Vagina (tissue), 2 donors: ENCODE results near the gene KRT6C. TPM values are rescaled to one million over a fixed set of nuclear protein-coding genes. Genes with fewer than 3 reads are reported as not detected.

Source experiments
- DNase-seq, 2 donors: peaks; one replicate each; pipeline ENCODE4 v3.0.0-alpha.2; 2017; ENCODE audit errors: extremely low spot score in 2 of 2
- H3K27ac ChIP-seq: fragments of 200-600 bp; sonication (generic); one replicate; pipeline ENCODE4 v1.5.1; 2019
- H3K27me3 ChIP-seq: fragments of 200-600 bp; sonication (generic); one replicate; pipeline ENCODE4 v1.5.1; 2019
- H3K36me3 ChIP-seq, 2 donors: fragments of 200-600 bp; sonication (generic); one replicate each; pipeline ENCODE4 v1.5.1; 2017 to 2019
- H3K4me1 ChIP-seq: fragments of 200-600 bp; sonication (generic); one replicate; pipeline ENCODE4 v1.5.1; 2019
- H3K4me3 ChIP-seq, 2 donors: fragments of 200-600 bp; sonication (generic); 1 replicate in 1 of 2; 2 replicates in 1 of 2; pipeline ENCODE4 v1.5.1; 2016 to 2019
- H3K9me3 ChIP-seq: fragments of 200-600 bp; sonication (generic); one replicate; pipeline ENCODE4 v1.5.1; 2019
- CTCF ChIP-seq, 3 experiments: fragments of 450-650 bp in 2 of 3; fragments of 200-600 bp in 1 of 3; sonication (generic) in 1 of 3; IDR thresholded peaks; one replicate each; pipeline ENCODE4 v1.5.1; 2017 to 2019; ENCODE audit warnings: antibody characterized with exemption in 3 of 3, mild to moderate bottlenecking in 2 of 3, moderate library complexity in 2 of 3
- POLR2A ChIP-seq, 2 donors: fragments of 450-650 bp; IDR thresholded peaks; one replicate each; pipeline ENCODE4 v1.6.1; 2017; ENCODE audit warnings: antibody characterized with exemption in 2 of 2, mild to moderate bottlenecking in 2 of 2, moderate library complexity in 2 of 2
- POLR2AphosphoS5 ChIP-seq, 2 donors: sonication (generic); formaldehyde crosslinking; IDR thresholded peaks; one replicate each; pipeline ENCODE4 v1.9.0; 2017; ENCODE audit warnings: antibody characterized with exemption in 2 of 2, mild to moderate bottlenecking in 2 of 2, low read depth in 1 of 2; ENCODE audit not compliant: insufficient read depth in 1 of 2
- intact Hi-C: fragments of 100-400 bp; cut with DNase I; formaldehyde crosslinking; loops from one replicate; pipeline ENCODE4 v1.15.1; 2023
- total RNA-seq: library from RNA; depleted of rRNA; stranded (reverse); fragments of >200 nt; gene quantifications from one replicate; pipeline ENCODE4 v1.2.3, GENCODE V29; 2016

KRT6C gene
- total RNA-seq: 257 TPM

- H3K27ac ChIP-seq: no peak within 1 kb of the TSS
- DNase-seq: no peak
- no peak within 1 kb of the TSS for H3K4me3 ChIP-seq
- no peaks in the 10 kb centered on the region for H3K36me3 ChIP-seq
- intact Hi-C loops: no loop called here
- H3K9me3 ChIP-seq: no peaks in the 10 kb centered on the region
- H3K4me1 ChIP-seq: no peaks in the 10 kb centered on the region
- H3K27me3 ChIP-seq: no peaks in the 10 kb centered on the region
- TF ChIP-seq POLR2AphosphoS5 (IDR thresholded peaks at IDR 0.05; ENCODE audit: insufficient read depth in 1 of 2, low read depth in 1 of 2) (peak in 1 of 2 donors; percentile 63), POLR2A (IDR thresholded peaks at IDR 0.05) (no peak)
Observed at GRCh38 chr12:52473768-52474167, at the start of gene KRT6C. Gene KRT6C (minus strand): TSS chr12:52473805. CDS start chr12:52473737, 68 bp downstream.

GRCh38 chr12:52522346-52523011 is 48.9 kb upstream of the KRT6C start:
- H3K4me3 ChIP-seq: no peak overlapping the region

GRCh38 chr12:52521568-52522266 is 48.1 kb upstream of the KRT6C start:
- intact Hi-C loops: no loop called here
- DNase-seq: peak; percentile 81 to 95
- H3K4me3 ChIP-seq: no peak overlapping the region
- no peaks in the 10 kb centered on the region for H3K27me3 ChIP-seq
- TF ChIP-seq POLR2AphosphoS5 (IDR thresholded peaks at IDR 0.05; ENCODE audit: insufficient read depth in 1 of 2, low read depth in 1 of 2) (no peak), CTCF (IDR thresholded peaks at IDR 0.05) (no peak), POLR2A (IDR thresholded peaks at IDR 0.05) (no peak)
- H3K27ac ChIP-seq: peak overlapping the region; percentile 66
- peaks cover 24% of the 10 kb centered on the region for H3K4me1 ChIP-seq
- H3K36me3 ChIP-seq: no peaks in the 10 kb centered on the region
- no peaks in the 10 kb centered on the region for H3K9me3 ChIP-seq

More at GRCh38 chr12:52522346-52523011, 48.9 kb upstream of the KRT6C start:
- no peak for TF ChIP-seq CTCF (IDR thresholded peaks at IDR 0.05)
- peak; percentile 19 to 30 for TF ChIP-seq POLR2AphosphoS5 (IDR thresholded peaks at IDR 0.05; ENCODE audit: insufficient read depth in 1 of 2, low read depth in 1 of 2)
- Histone ChIP-seq H3K9me3 (no peaks in the 10 kb centered on the region), H3K4me1 (peaks cover 24% of the 10 kb centered on the region), H3K36me3 (no peaks in the 10 kb centered on the region), H3K27ac (no peak overlapping the region), H3K27me3 (no peaks in the 10 kb centered on the region)
- intact Hi-C loops: no loop called here
- peak; percentile 91 to 93 for DNase-seq

- H3K4me3 ChIP-seq: peak overlapping the region in 1 of 2 donors; percentile 10
Observed at GRCh38 chr12:52521175-52521567, 47.6 kb upstream of the KRT6C start.

More at GRCh38 chr12:52521175-52521567, 47.6 kb upstream of the KRT6C start:
- H3K4me1 ChIP-seq: peaks cover 21% of the 10 kb centered on the region
- peak in 1 of 2 donors; percentile 93 for DNase-seq
- no peaks in the 10 kb centered on the region for H3K36me3 ChIP-seq
- TF ChIP-seq CTCF (IDR thresholded peaks at IDR 0.05): no peak
- no peak for TF ChIP-seq POLR2A (IDR thresholded peaks at IDR 0.05)
- peak in 1 of 2 donors; percentile 32 for TF ChIP-seq POLR2AphosphoS5 (IDR thresholded peaks at IDR 0.05; ENCODE audit: insufficient read depth in 1 of 2, low read depth in 1 of 2)
- intact Hi-C loops: no loop called here
- H3K9me3 ChIP-seq: no peaks in the 10 kb centered on the region
- peak overlapping the region; percentile 66 for H3K27ac ChIP-seq
- no peaks in the 10 kb centered on the region for H3K27me3 ChIP-seq
